Neural cell (in vitro differentiated cells): ENCODE results near the gene NARF. TPM values are rescaled to one million over a fixed set of nuclear protein-coding genes. Genes with fewer than 3 reads are reported as not detected.

Experiments
- H2AFZ ChIP-seq: fragments of 200-600, 300-800 bp; sonication (generic), shearing (Covaris generic); 2 replicates; pipeline ENCODE4 v1.6.0; 2014; ENCODE audit warnings: low read depth, mild to moderate bottlenecking, antibody characterized with exemption, low read length, moderate library complexity
- H3F3A ChIP-seq: fragments of 200-600 bp; shearing (Covaris generic); 2 replicates; pipeline ENCODE4 v1.6.1; 2016; ENCODE audit warnings: mild to moderate bottlenecking, moderate library complexity, mixed read lengths, antibody characterized with exemption, low read length; ENCODE audit not compliant: insufficient read depth, poor library complexity, severe bottlenecking
- H3K27ac ChIP-seq: fragments of 200-600, 300-800 bp; sonication (generic), shearing (Covaris generic); 2 replicates; pipeline ENCODE4 v1.5.1; 2014; ENCODE audit warnings: mild to moderate bottlenecking, low read length, moderate library complexity
- H3K27me3 ChIP-seq: fragments of 300-800, 200-600 bp; sonication (generic), shearing (Covaris generic); 2 replicates; pipeline ENCODE4 v1.6.0; 2014; ENCODE audit warnings: mild to moderate bottlenecking, low read depth, low read length, moderate library complexity; ENCODE audit not compliant: insufficient read depth
- H3K36me3 ChIP-seq: fragments of 300-800, 200-600 bp; sonication (generic), shearing (Covaris generic); 2 replicates; pipeline ENCODE4 v1.5.1; 2014; ENCODE audit warnings: mild to moderate bottlenecking, antibody characterized with exemption, low read length, moderate library complexity; ENCODE audit not compliant: insufficient read depth
- H3K4me2 ChIP-seq: fragments of 300-800, 200-600 bp; sonication (generic), shearing (Covaris generic); 2 replicates; pipeline ENCODE4 v1.6.0; 2014; ENCODE audit warnings: mild to moderate bottlenecking, low read length
- H3K4me3 ChIP-seq: fragments of 300-800, 200-600 bp; sonication (generic), shearing (Covaris generic); 2 replicates; pipeline ENCODE4 v1.5.1; 2014; ENCODE audit warnings: mild to moderate bottlenecking, low read length, moderate library complexity
- H3K79me2 ChIP-seq: fragments of 200-600 bp; shearing (Covaris generic); replicated peaks from 2 replicates; pipeline ENCODE4 v1.6.0; 2014; ENCODE audit warnings: mild to moderate bottlenecking, low read length, moderate library complexity; ENCODE audit not compliant: insufficient read depth
- H3K9ac ChIP-seq: fragments of 300-800, 200-600 bp; sonication (generic), shearing (Covaris generic); 2 replicates; pipeline ENCODE4 v1.6.1; 2016; ENCODE audit warnings: mild to moderate bottlenecking, low read length, mixed read lengths
- H3K9me2 ChIP-seq: fragments of 200-600 bp; shearing (Covaris generic); 2 replicates; pipeline ENCODE4 v1.6.1; 2016; ENCODE audit warnings: mild to moderate bottlenecking, low read length, mixed read lengths; ENCODE audit not compliant: insufficient read depth
- H3K9me3 ChIP-seq: fragments of 200-600, 300-800 bp; sonication (generic), shearing (Covaris generic); 2 replicates; pipeline ENCODE4 v1.6.1; 2016; ENCODE audit warnings: mild to moderate bottlenecking, mixed run types, low read length, moderate library complexity, mixed read lengths
- H4K20me1 ChIP-seq: fragments of 200-600 bp; shearing (Covaris generic); 2 replicates; pipeline ENCODE4 v1.6.1; 2016; ENCODE audit warnings: mild to moderate bottlenecking, mixed run types; ENCODE audit not compliant: insufficient read depth
- CTCF ChIP-seq: fragments of 450-650 bp; IDR thresholded peaks from 2 replicates; pipeline ENCODE4 v1.5.1; 2014; ENCODE audit warnings: antibody characterized with exemption, mild to moderate bottlenecking, moderate library complexity; ENCODE audit not compliant: poor library complexity, severe bottlenecking
- EP300 ChIP-seq: fragments of 450-650 bp; conservative IDR thresholded peaks from 2 replicates; pipeline ENCODE4 v1.6.1; 2014; ENCODE audit warnings: antibody characterized with exemption, mild to moderate bottlenecking, moderate library complexity; ENCODE audit not compliant: poor library complexity, severe bottlenecking
- EZH2 ChIP-seq: fragments of 200-600, 300-800 bp; shearing (Covaris generic), sonication (generic); IDR thresholded peaks from 2 replicates; pipeline ENCODE4 v1.6.1; 2014; ENCODE audit warnings: antibody characterized with exemption, low read length, borderline replicate concordance, mild to moderate bottlenecking; ENCODE audit not compliant: insufficient read depth, poor library complexity, severe bottlenecking
- MXI1 ChIP-seq: fragments of 450-650 bp; conservative IDR thresholded peaks from 2 replicates; pipeline ENCODE4 v1.6.1; 2014; ENCODE audit warnings: antibody characterized with exemption, mild to moderate bottlenecking; ENCODE audit not compliant: poor library complexity, severe bottlenecking
- POLR2AphosphoS5 ChIP-seq: IDR thresholded peaks from 2 replicates; pipeline ENCODE4 v1.6.1; 2012
- RAD21 ChIP-seq: fragments of 450-650 bp; conservative IDR thresholded peaks from 2 replicates; pipeline ENCODE4 v1.6.1; 2014; ENCODE audit warnings: antibody characterized with exemption, mild to moderate bottlenecking, moderate library complexity
- REST ChIP-seq: IDR thresholded peaks from 2 replicates; pipeline ENCODE4 v1.6.1; 2012; ENCODE audit warnings: borderline replicate concordance
- SMC3 ChIP-seq: fragments of 450-650 bp; conservative IDR thresholded peaks from 2 replicates; pipeline ENCODE4 v1.6.1; 2014; ENCODE audit warnings: antibody characterized with exemption, mild to moderate bottlenecking, moderate library complexity; ENCODE audit not compliant: poor library complexity
- TAF1 ChIP-seq: IDR thresholded peaks from 2 replicates; pipeline ENCODE4 v1.6.1; 2012; ENCODE audit warnings: low read depth
- polyA plus RNA-seq: library from polyadenylated mRNA; depleted of rRNA; stranded (reverse); fragments of >200 nt; gene quantifications from 2 replicates; pipeline ENCODE4 v1.2.3, GENCODE V29; 2014

Gene NARF
- polyA plus RNA-seq, 1 donor from 2014 or later, result 243 TPM

GRCh38 chr17:82439829-82440365 lies 18.6 kb upstream of the NARF start (continued):
- no peak for TF ChIP-seq CTCF
- TF ChIP-seq EP300, result no peak

- Histone ChIP-seq H3K36me3 (no peaks in the 10 kb centered on the region), H3K9me3 (no peaks in the 10 kb centered on the region), H3K9ac (no peak overlapping the region), H4K20me1 (no peaks in the 10 kb centered on the region), H2AFZ (no peak overlapping the region), H3K27me3 (no peaks in the 10 kb centered on the region), H3K79me2 (no peaks in the 10 kb centered on the region), H3K4me3 (no peak overlapping the region), H3K4me2 (no peak overlapping the region), H3K9me2 (no peaks in the 10 kb centered on the region), H3K27ac (no peak overlapping the region), H3F3A (no peaks in the 10 kb centered on the region)
- TF ChIP-seq EZH2 (no peak), MXI1 (no peak), POLR2AphosphoS5 (no peak), SMC3 (no peak), CTCF (no peak), REST (no peak), RAD21 (no peak), TAF1 (no peak), EP300 (no peak)
Observed at GRCh38 chr17:82440469-82440981, 18.0 kb upstream of the NARF start.
